ENCODE measurements around the gene RAC3.

Gene RAC3

DNA sequence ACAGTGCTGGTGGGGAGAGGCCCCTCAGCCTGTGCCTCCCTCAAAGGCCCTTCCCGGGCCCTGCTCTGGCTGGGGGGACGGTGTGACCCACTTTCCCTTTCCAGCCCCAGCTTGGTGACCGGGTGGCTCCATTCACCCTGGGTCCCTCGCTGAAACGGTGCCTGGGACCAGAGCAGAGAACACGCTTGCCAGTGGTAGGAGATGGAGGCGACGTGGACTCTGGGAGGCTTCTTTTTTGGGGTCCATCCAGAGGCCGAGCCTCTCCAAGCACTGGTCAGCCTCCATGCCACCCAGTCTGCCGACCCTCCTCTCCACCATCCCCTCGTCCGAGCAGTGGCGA, 16.5 kb upstream of the RAC3 start:
- TF ChIP-seq, protein P1, sequence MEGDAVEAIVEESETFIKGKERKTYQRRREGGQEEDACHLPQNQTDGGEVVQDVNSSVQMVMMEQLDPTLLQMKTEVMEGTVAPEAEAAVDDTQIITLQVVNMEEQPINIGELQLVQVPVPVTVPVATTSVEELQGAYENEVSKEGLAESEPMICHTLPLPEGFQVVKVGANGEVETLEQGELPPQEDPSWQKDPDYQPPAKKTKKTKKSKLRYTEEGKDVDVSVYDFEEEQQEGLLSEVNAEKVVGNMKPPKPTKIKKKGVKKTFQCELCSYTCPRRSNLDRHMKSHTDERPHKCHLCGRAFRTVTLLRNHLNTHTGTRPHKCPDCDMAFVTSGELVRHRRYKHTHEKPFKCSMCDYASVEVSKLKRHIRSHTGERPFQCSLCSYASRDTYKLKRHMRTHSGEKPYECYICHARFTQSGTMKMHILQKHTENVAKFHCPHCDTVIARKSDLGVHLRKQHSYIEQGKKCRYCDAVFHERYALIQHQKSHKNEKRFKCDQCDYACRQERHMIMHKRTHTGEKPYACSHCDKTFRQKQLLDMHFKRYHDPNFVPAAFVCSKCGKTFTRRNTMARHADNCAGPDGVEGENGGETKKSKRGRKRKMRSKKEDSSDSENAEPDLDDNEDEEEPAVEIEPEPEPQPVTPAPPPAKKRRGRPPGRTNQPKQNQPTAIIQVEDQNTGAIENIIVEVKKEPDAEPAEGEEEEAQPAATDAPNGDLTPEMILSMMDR (IDR thresholded peaks at IDR 0.05; ENCODE audit: extremely low read depth, missing control alignments): no peak
- no peak for DNase-seq (ENCODE audit: low spot score)

- no peak for DNase-seq (ENCODE audit: low spot score)
- TF ChIP-seq, protein P1 (IDR thresholded peaks at IDR 0.05; ENCODE audit: extremely low read depth, missing control alignments): no peak
Measured at GRCh38 chr17:82015311-82015971, 16.0 kb upstream of the RAC3 start.

DNA sequence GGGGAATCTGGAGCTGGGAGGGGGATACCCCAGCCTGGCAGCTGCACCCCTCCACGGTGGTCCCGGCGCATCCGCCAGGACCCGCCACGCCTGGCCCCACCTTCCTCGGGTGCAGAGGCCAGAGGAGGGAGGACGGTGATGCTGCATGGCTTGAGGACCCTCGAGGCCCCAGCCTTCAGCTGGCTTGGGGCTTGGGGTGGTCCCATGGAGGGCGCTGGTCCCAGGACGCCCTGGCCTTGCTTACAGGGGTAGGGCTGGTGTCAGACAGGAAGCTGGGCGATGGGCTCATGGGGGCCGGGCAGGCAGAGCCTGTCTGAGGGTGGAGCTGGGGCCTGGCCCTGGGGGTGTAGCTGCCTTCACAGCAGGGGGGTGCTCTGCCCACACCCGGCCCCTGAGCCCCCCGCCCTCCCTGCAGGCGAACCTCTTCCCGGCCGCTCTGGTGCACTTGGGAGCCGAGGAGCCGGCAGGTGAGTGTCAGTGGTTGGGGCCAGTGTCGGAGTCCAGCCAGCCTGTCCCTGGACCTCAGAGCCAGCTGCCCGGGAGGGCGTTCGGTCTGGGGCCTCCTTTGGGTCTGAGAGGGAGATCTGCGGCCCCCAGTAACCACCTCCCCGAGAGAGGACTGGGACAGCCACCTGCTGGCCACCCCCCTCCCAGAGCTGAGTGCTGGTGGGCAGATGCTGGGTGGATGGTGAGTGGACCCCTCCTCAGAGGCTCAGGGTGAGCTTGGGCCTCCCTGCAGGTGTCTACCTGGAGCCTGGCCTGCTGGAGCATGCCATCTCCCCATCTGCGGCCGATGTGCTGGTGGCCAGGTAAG, 15.2 kb upstream of the RAC3 start:
- DNase-seq (ENCODE audit: low spot score): no peak
- TF ChIP-seq, protein P1 (IDR thresholded peaks at IDR 0.05; ENCODE audit: extremely low read depth, missing control alignments): no peak

GRCh38 chr17:82016875-82017459, 14.5 kb upstream of the RAC3 start:
- DNase-seq (ENCODE audit: low spot score): no peak
- TF ChIP-seq, protein P1 (IDR thresholded peaks at IDR 0.05; ENCODE audit: extremely low read depth, missing control alignments): no peak

- TF ChIP-seq, protein P1 (IDR thresholded peaks at IDR 0.05; ENCODE audit: extremely low read depth, missing control alignments): no peak
- no peak for DNase-seq (ENCODE audit: low spot score)
Measured at GRCh38 chr17:82017612-82018151, 13.8 kb upstream of the RAC3 start.

DNA sequence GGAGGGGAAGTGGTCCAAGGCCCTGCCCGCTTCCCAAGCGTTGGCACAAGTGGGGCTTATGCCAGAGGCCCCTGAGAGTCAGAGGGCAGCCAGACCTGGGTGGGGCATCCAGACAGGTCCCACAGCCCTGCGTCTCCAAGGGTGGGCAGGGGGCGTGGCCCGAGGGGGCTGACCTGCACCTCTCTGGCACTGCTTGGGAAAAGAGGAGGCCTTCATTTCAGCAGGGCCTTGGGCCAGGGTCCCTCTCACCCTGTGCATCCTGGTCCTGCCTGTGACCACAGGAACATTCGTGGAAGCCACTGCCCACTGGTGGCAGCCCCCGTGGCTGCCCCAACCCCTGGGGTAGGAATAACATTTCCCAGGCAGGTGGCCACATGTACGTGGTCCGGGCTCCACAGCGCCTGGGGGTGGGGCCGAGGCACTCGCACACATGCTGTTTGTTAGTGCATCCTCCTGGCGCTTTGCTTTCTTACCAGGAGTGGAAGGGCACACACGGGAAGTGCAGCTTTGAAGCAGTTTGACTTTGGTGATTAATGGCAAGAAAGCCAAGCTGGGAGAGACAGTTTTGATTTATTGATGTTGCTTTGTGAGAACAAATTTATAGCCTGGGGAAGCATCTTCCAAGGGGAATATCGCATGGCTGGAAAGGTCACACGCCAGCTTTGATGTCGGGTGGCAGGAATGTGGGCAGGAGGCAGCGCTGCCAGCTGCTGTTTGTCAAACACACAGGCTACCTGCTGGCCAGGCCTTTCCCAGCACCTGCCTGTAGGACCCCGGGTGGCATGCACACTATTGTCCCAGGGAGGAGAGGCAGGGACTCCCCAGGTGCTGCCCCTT, 13.1 kb upstream of the RAC3 start:
- TF ChIP-seq, protein P1 (IDR thresholded peaks at IDR 0.05; ENCODE audit: extremely low read depth, missing control alignments): no peak
- no peak for DNase-seq (ENCODE audit: low spot score)

All from GM20000 (cell line).